Calu3 (cell line): ENCODE measurements around the gene C1orf167. TPM values are rescaled to one million over a fixed set of nuclear protein-coding genes. Genes with fewer than 3 reads are reported as not detected.

Experiments
- BruUV-seq: library from RNA; stranded (reverse); fragments of 400-500 nt; replicated peaks from 2 replicates; lab custom pipeline; 2021; lab: Mats Ljungman, UMichigan
- CTCF ChIA-PET: fragments of 300-600 bp; sonication (Branson Sonifier 250); formaldehyde crosslinking; loops from one replicate; lab custom pipeline; 2022; ENCODE audit warnings: antibody characterized with exemption; lab: Charles Lee
- DNase-seq: peaks from one replicate; pipeline ENCODE4 v3.0.0; 2022
- H3K27ac Mint-ChIP-seq: one replicate; pipeline ENCODE4 v1.8.0; 2022; ENCODE audit warnings: mixed read lengths; ENCODE audit not compliant: unreplicated experiment
- H3K27me3 Mint-ChIP-seq: one replicate; pipeline ENCODE4 v1.8.0; 2022; ENCODE audit warnings: mixed read lengths; ENCODE audit not compliant: unreplicated experiment
- H3K36me3 Mint-ChIP-seq: one replicate; pipeline ENCODE4 v1.8.0; 2022; ENCODE audit warnings: mild to moderate bottlenecking, moderate library complexity, mixed read lengths; ENCODE audit not compliant: insufficient read depth, unreplicated experiment
- H3K4me1 Mint-ChIP-seq: one replicate; pipeline ENCODE4 v1.8.0; 2022; ENCODE audit warnings: mild to moderate bottlenecking, low read depth, mixed read lengths; ENCODE audit not compliant: unreplicated experiment
- H3K4me3 Mint-ChIP-seq: one replicate; pipeline ENCODE4 v1.8.0; 2022; ENCODE audit warnings: mild to moderate bottlenecking, low read depth, moderate library complexity, mixed read lengths; ENCODE audit not compliant: unreplicated experiment
- H3K9me3 Mint-ChIP-seq: one replicate; pipeline ENCODE4 v1.8.0; 2022; ENCODE audit warnings: low read depth, mixed read lengths; ENCODE audit not compliant: unreplicated experiment
- CTCF ChIP-seq: fragments of 200-600 bp; IDR thresholded peaks from one replicate; pipeline ENCODE4 v1.8.0; 2022; ENCODE audit warnings: antibody characterized with exemption; ENCODE audit not compliant: unreplicated experiment
- intact Hi-C: fragments of 100-400 bp; cut with micrococcal nuclease; formaldehyde crosslinking; loops from one replicate; pipeline ENCODE4 v1.10.0; 2022; ENCODE audit not compliant: unreplicated experiment
- total RNA-seq: library from RNA; stranded (reverse); gene quantifications from 2 replicates; pipeline ENCODE4 v1.2.3, GENCODE V29; 2022

Gene C1orf167
- total RNA-seq, 1 experiment from 2014 or later, result not detected

- H3K27me3 Mint-ChIP-seq, result peaks cover 30% of the 10 kb centered on the region
- CTCF ChIA-PET, result no interaction called here
- no peak for DNase-seq
- H3K4me3 Mint-ChIP-seq, result no peak overlapping the region
- no peaks in the 10 kb centered on the region for H3K36me3 Mint-ChIP-seq
- H3K9me3 Mint-ChIP-seq, result no peaks in the 10 kb centered on the region
- TF ChIP-seq CTCF, result no peak
- H3K4me1 Mint-ChIP-seq, result no peaks in the 10 kb centered on the region
- no TSS peak for BruUV-seq
- intact Hi-C loops, result no loop called here
- no peak overlapping the region for H3K27ac Mint-ChIP-seq
Measured at GRCh38 chr1:11774753-11775152, 12.8 kb downstream of the C1orf167 start.

- no peaks in the 10 kb centered on the region for H3K36me3 Mint-ChIP-seq
- no TSS peak for BruUV-seq
- peaks cover 35% of the 10 kb centered on the region for H3K27me3 Mint-ChIP-seq
- CTCF ChIA-PET, result no interaction called here
- intact Hi-C loops, result no loop called here
- no peak overlapping the region for H3K27ac Mint-ChIP-seq
- no peak for TF ChIP-seq CTCF
- H3K9me3 Mint-ChIP-seq, result no peaks in the 10 kb centered on the region
- H3K4me3 Mint-ChIP-seq, result no peak overlapping the region
- no peaks in the 10 kb centered on the region for H3K4me1 Mint-ChIP-seq
- no peak for DNase-seq
Measured at GRCh38 chr1:11777658-11778322, 15.8 kb downstream of the C1orf167 start.

- DNase-seq, result no peak
- H3K4me3 Mint-ChIP-seq, result no peak overlapping the region
- BruUV-seq, result no TSS peak
- H3K9me3 Mint-ChIP-seq, result no peaks in the 10 kb centered on the region
- no peak for TF ChIP-seq CTCF
- H3K4me1 Mint-ChIP-seq, result no peaks in the 10 kb centered on the region
- CTCF ChIA-PET, result no interaction called here
- H3K36me3 Mint-ChIP-seq, result no peaks in the 10 kb centered on the region
- no peak overlapping the region for H3K27ac Mint-ChIP-seq
- intact Hi-C loops, result no loop called here
- H3K27me3 Mint-ChIP-seq, result peaks cover 35% of the 10 kb centered on the region
Measured at GRCh38 chr1:11778336-11778735, 16.3 kb downstream of the C1orf167 start.

GRCh38 chr1:11778844-11779623 lies 17.0 kb downstream of the C1orf167 start:
- H3K27ac Mint-ChIP-seq, result no peak overlapping the region
- BruUV-seq, result no TSS peak
- no peaks in the 10 kb centered on the region for H3K4me1 Mint-ChIP-seq
- H3K9me3 Mint-ChIP-seq, result no peaks in the 10 kb centered on the region
- no peak for DNase-seq
- H3K4me3 Mint-ChIP-seq, result no peak overlapping the region
- TF ChIP-seq CTCF, result no peak
- peaks cover 35% of the 10 kb centered on the region for H3K27me3 Mint-ChIP-seq
- H3K36me3 Mint-ChIP-seq, result no peaks in the 10 kb centered on the region
- CTCF ChIA-PET, result no interaction called here
- intact Hi-C loops, result no loop called here
